ENCODE data around the gene ACBD4. TPM values are rescaled to one million over a fixed set of nuclear protein-coding genes. Genes with fewer than 3 reads are reported as not detected.
"Not testable (repeated sequence)": the region's sequence is repeated elsewhere in the genome, so short reads cannot be mapped to it uniquely, and the experiment has no call there.

ACBD4 gene
- total RNA-seq, 1 donor from 2014 or later, result 12.5 TPM

DNA sequence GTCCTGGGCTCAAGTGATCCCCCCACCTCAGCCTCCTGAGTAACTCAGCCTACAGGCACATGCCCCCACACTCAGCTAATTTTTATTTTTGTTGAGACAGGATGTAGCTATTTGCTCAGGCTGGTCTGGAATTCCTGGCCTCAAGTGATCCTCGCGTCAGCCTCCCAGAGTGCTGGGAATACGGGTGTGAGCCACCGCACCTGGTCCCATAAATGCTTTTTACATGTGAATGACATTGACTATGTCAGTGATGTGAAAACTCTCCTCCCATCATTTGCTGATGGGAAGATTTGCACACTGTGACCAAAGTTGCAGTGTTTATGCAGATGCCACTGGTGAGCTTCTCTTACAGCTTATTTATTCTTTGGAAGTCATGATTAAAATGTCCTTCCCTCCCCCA, 18.2 kb upstream of the ACBD4 start:
- no peak for DNase-seq (ENCODE audit: low spot score)
- Mint-ChIP-seq H3K27ac (no peak overlapping the region), H3K4me1 (ENCODE audit: low read depth) (no peaks in the 10 kb centered on the region), H3K9me3 (no peaks in the 10 kb centered on the region), H3K27me3 (ENCODE audit: insufficient read depth) (peaks cover 15% of the 10 kb centered on the region), H3K36me3 (ENCODE audit: low read depth) (no peaks in the 10 kb centered on the region), H3K4me3 (no peak overlapping the region)
- intact Hi-C loops (cut with micrococcal nuclease), result no loop called here

DNA sequence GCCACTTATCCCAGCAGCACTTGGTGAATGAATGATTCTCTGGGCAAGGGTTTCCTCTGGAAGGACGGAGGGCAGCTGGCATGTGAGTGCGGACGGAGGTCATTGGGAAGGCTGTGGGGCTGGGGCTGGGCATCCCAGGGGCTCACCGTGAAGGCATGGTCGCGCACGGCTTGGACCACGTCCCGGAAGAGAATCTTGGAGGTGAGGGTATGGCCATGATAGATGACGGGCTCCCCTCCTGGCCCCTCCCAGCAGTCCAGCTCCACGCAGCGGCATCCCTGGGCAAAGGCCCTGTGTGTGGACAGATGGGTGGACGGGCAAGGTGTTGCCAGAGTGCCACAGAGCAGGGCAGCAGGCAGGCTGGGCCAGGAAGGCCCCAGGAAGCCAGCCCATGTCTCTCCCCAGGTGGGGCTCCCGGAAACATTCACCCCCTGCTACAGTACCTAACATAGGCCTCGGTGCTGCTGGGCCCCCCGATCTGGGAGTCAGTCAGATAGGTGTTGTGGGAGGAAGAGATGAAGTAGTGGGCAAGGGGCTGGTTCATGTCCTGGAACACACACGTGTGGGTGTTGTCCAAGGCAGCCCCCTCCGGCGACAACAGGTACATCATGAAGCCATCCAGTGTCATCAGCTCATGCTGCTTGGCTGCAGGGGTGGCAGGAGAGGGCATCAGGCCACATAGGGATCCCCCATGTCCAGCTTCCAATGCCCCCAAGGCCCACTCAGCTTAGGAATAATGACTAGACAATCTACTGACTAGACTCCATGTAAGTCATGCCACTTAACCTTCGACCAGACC, 17.4 kb upstream of the ACBD4 start:
- no peaks in the 10 kb centered on the region for H3K4me1 Mint-ChIP-seq (ENCODE audit: low read depth)
- no peaks in the 10 kb centered on the region for H3K36me3 Mint-ChIP-seq (ENCODE audit: low read depth)
- DNase-seq (ENCODE audit: low spot score), result no peak
- peaks cover 16% of the 10 kb centered on the region for H3K27me3 Mint-ChIP-seq (ENCODE audit: insufficient read depth)
- no peaks in the 10 kb centered on the region for H3K9me3 Mint-ChIP-seq
- intact Hi-C loops (cut with micrococcal nuclease), result no loop called here
- no peak overlapping the region for H3K27ac Mint-ChIP-seq
- H3K4me3 Mint-ChIP-seq, result no peak overlapping the region

DNA sequence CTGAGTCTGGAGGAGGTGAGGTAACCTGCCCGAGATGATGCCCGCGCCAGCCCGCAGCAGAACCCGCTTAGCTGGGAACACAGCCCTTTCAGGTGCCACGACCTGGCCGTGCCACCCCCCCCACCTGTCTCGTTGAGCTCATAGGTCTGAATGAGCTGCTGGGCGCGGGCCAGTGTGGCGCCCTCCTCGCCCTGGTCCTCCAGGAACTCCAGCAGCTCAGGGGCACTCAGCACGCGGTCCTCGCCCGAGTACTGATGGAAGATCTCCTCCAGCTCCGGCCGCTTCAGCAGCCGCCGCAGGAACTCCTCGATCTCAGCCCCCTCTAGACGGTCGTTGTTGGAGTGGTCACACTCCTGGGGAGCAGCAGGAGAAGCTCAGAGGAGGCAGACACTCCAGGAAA, 16.8 kb upstream of the ACBD4 start:
- H3K4me1 Mint-ChIP-seq (ENCODE audit: low read depth), result no peaks in the 10 kb centered on the region
- H3K4me3 Mint-ChIP-seq, result no peak overlapping the region
- H3K9me3 Mint-ChIP-seq, result no peaks in the 10 kb centered on the region
- no peak overlapping the region for H3K27ac Mint-ChIP-seq
- intact Hi-C loops (cut with micrococcal nuclease), result no loop called here
- H3K36me3 Mint-ChIP-seq (ENCODE audit: low read depth), result no peaks in the 10 kb centered on the region
- DNase-seq (ENCODE audit: low spot score), result no peak
- H3K27me3 Mint-ChIP-seq (ENCODE audit: insufficient read depth), result peaks cover 18% of the 10 kb centered on the region

DNA sequence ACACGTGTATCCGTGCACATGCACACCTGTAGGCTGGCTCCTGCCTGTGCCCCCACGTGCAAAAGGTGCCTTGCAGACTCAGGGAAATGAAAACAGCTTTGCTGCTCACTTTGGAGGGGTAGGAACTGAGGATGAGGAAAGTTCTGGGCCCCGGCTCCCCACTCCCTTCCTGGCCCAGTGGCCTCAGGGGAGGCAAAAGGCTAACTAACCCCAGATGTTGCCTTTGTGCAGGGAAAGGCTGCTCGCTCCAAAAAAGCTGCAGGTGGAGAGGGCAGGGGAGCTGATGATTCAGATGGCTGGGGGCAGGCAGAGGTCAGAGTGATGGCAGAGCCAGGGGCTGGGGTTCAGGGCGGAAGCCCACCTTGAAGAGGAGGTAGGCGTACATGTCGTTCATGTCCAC, 15.5 kb upstream of the ACBD4 start:
- Mint-ChIP-seq H3K9me3 (no peaks in the 10 kb centered on the region), H3K36me3 (ENCODE audit: low read depth) (no peaks in the 10 kb centered on the region), H3K4me3 (no peak overlapping the region), H3K27ac (no peak overlapping the region), H3K4me1 (ENCODE audit: low read depth) (no peaks in the 10 kb centered on the region), H3K27me3 (ENCODE audit: insufficient read depth) (peaks cover 18% of the 10 kb centered on the region)
- DNase-seq (ENCODE audit: low spot score), result no peak
- intact Hi-C loops (cut with micrococcal nuclease), result no loop called here

DNA sequence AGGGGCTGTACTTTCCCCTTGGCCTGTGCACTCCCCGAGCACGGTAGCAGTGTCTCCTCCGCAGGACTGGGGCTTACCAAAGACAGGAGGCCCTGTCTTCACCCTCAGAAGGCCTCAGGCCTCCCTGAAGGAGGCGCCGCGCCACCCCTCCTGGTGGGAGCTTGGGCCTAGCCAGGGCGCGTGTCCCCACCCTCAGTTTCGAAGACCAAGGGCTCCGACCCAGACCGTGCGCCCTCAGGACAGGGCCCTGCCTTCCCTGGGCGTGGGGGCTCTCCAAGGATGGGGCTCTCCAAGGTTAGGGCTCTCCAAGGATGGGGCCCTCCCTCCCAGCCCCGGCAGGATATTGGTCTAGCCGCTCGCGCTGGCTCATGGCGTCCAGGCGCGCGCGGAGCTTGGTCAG, 14.9 kb upstream of the ACBD4 start:
- no peak for DNase-seq (ENCODE audit: low spot score)
- Mint-ChIP-seq H3K4me3 (no peak overlapping the region), H3K36me3 (ENCODE audit: low read depth) (no peaks in the 10 kb centered on the region), H3K4me1 (ENCODE audit: low read depth) (no peaks in the 10 kb centered on the region), H3K9me3 (no peaks in the 10 kb centered on the region), H3K27me3 (ENCODE audit: insufficient read depth) (peaks cover 18% of the 10 kb centered on the region), H3K27ac (no peak overlapping the region)
- intact Hi-C loops (cut with micrococcal nuclease), result no loop called here

GRCh38 chr17:45121055-45121454, 14.4 kb upstream of the ACBD4 start:
- DNase-seq (ENCODE audit: low spot score), result no peak
- H3K4me1 Mint-ChIP-seq (ENCODE audit: low read depth), result no peaks in the 10 kb centered on the region
- intact Hi-C loops (cut with micrococcal nuclease), result no loop called here
- no peak overlapping the region for H3K4me3 Mint-ChIP-seq
- H3K9me3 Mint-ChIP-seq, result no peaks in the 10 kb centered on the region
- H3K36me3 Mint-ChIP-seq (ENCODE audit: low read depth), result no peaks in the 10 kb centered on the region
- no peak overlapping the region for H3K27ac Mint-ChIP-seq
- H3K27me3 Mint-ChIP-seq (ENCODE audit: insufficient read depth), result peaks cover 20% of the 10 kb centered on the region

GRCh38 chr17:45123076-45123770, 12.3 kb upstream of the ACBD4 start:
- Mint-ChIP-seq H3K36me3 (ENCODE audit: low read depth) (no peaks in the 10 kb centered on the region), H3K27ac (no peak overlapping the region), H3K27me3 (ENCODE audit: insufficient read depth) (peaks cover 20% of the 10 kb centered on the region), H3K4me1 (ENCODE audit: low read depth) (no peaks in the 10 kb centered on the region), H3K9me3 (no peaks in the 10 kb centered on the region), H3K4me3 (no peak overlapping the region)
- intact Hi-C loops (cut with micrococcal nuclease), result no loop called here
- no peak for DNase-seq (ENCODE audit: low spot score)

DNA sequence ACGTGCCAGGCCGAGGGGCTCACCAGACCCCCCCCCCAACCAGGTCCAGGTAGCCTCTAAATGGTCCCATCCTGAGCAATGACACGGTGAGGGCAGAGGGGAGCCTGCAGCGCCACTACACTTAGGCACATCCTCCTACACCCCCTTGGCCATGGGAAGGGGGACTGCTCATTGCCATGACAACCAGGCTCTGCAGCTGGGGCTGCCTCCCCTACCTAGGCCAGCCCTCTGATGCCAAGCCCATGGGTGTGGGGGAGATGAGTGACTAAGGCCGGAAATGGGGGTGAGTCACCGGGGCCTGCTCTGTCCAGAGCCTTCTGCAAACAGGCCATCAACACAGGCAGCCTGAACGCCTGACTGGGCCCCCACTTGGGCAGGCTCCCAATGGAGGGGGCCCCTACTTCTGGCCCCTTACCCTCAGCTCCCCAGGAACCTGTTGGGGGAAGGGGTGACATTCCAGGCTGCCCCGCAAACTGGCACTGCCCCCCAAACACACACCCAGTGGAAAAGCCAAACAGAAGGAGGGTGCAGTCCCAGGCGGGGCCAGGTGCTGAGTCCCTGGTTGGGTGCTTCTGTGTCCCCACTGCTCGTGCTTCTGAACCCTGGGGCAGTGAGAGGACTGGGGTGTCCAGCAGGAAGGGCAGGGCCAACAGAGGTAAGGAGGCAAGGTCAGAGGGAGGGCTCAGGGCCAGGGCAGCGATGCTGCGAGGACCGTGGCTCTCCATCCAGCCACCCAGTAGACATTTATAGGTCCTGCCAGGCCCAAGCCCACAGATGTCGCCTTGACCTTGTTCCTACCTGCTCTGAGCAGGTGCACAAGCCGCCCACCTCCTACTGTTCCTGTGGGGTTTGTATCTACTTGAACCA, 11.3 kb upstream of the ACBD4 start:
- Mint-ChIP-seq H3K36me3 (ENCODE audit: low read depth) (no peaks in the 10 kb centered on the region), H3K4me3 (no peak overlapping the region), H3K27ac (no peak overlapping the region), H3K27me3 (ENCODE audit: insufficient read depth) (peaks cover 17% of the 10 kb centered on the region), H3K9me3 (no peaks in the 10 kb centered on the region), H3K4me1 (ENCODE audit: low read depth) (no peaks in the 10 kb centered on the region)
- intact Hi-C loops (cut with micrococcal nuclease), result no loop called here
- no peak for DNase-seq (ENCODE audit: low spot score)

GRCh38 chr17:45124797-45125122, 10.7 kb upstream of the ACBD4 start:
- H3K4me1 Mint-ChIP-seq (ENCODE audit: low read depth); intact Hi-C loops (cut with micrococcal nuclease); H3K9me3 Mint-ChIP-seq; H3K4me3 Mint-ChIP-seq; H3K36me3 Mint-ChIP-seq (ENCODE audit: low read depth); DNase-seq (ENCODE audit: low spot score); H3K27ac Mint-ChIP-seq: not testable (repeated sequence)
- H3K27me3 Mint-ChIP-seq (ENCODE audit: insufficient read depth), result peaks cover 13% of the 10 kb centered on the region

- intact Hi-C loops (cut with micrococcal nuclease), result no loop called here
- H3K27ac Mint-ChIP-seq, result no peak overlapping the region
- no peak overlapping the region for H3K4me3 Mint-ChIP-seq
- no peak for DNase-seq (ENCODE audit: low spot score)
- no peaks in the 10 kb centered on the region for H3K4me1 Mint-ChIP-seq (ENCODE audit: low read depth)
- H3K9me3 Mint-ChIP-seq, result no peaks in the 10 kb centered on the region
- H3K36me3 Mint-ChIP-seq (ENCODE audit: low read depth), result no peaks in the 10 kb centered on the region
- peaks cover 14% of the 10 kb centered on the region for H3K27me3 Mint-ChIP-seq (ENCODE audit: insufficient read depth)
These were observed 10.0 kb upstream of the ACBD4 start for GRCh38 chr17:45125509-45125908.

GRCh38 chr17:45127207-45127547, 8.3 kb upstream of the ACBD4 start:
- no peaks in the 10 kb centered on the region for H3K4me1 Mint-ChIP-seq (ENCODE audit: low read depth)
- no peaks in the 10 kb centered on the region for H3K9me3 Mint-ChIP-seq
- peaks cover 9% of the 10 kb centered on the region for H3K27me3 Mint-ChIP-seq (ENCODE audit: insufficient read depth)
- no peaks in the 10 kb centered on the region for H3K36me3 Mint-ChIP-seq (ENCODE audit: low read depth)
- H3K4me3 Mint-ChIP-seq, result no peak overlapping the region
- H3K27ac Mint-ChIP-seq, result no peak overlapping the region
- intact Hi-C loops (cut with micrococcal nuclease), result no loop called here
- DNase-seq (ENCODE audit: low spot score), result no peak

- no peaks in the 10 kb centered on the region for H3K36me3 Mint-ChIP-seq (ENCODE audit: low read depth)
- intact Hi-C loops (cut with micrococcal nuclease), result no loop called here
- H3K27ac Mint-ChIP-seq, result no peak overlapping the region
- H3K4me3 Mint-ChIP-seq, result no peak overlapping the region
- no peaks in the 10 kb centered on the region for H3K4me1 Mint-ChIP-seq (ENCODE audit: low read depth)
- no peak for DNase-seq (ENCODE audit: low spot score)
- no peaks in the 10 kb centered on the region for H3K9me3 Mint-ChIP-seq
- peaks cover 9% of the 10 kb centered on the region for H3K27me3 Mint-ChIP-seq (ENCODE audit: insufficient read depth)
These were observed 7.8 kb upstream of the ACBD4 start for GRCh38 chr17:45127548-45128300.

All from activated T-helper 1 cell treated with anti-CD3 and anti-CD28 coated beads, Interleukin-12 subunit alpha, Interleukin-12 subunit beta, Interleukin-2, Interleukin-4 antibody, amounts not matched to agents 30 ng/mL and 10 ng/mL and 1 ng/mL, durations not matched to agents 14 hours and 24 hours and 36 hours (primary cell).